Skeletal muscle satellite cell (primary cell): Measurements from ENCODE around the gene GLTP.
"Not testable (repeated sequence)": the region's sequence is repeated elsewhere in the genome, so short reads cannot be mapped to it uniquely, and the experiment has no call there.

ENCODE experiments used
- H3K27me3 ChIP-seq: 2 replicates; pipeline ENCODE4 v1.7.0; 2013; ENCODE audit warnings: low read length; ENCODE audit not compliant: control insufficient read depth, insufficient read depth
- H3K36me3 ChIP-seq: 2 replicates; pipeline ENCODE4 v1.7.0; 2013; ENCODE audit warnings: mild to moderate bottlenecking, control low read depth, low read length; ENCODE audit not compliant: insufficient read depth
- H3K4me1 ChIP-seq: 2 replicates; pipeline ENCODE4 v1.7.0; 2013; ENCODE audit warnings: low read length; ENCODE audit not compliant: control insufficient read depth, insufficient read depth
- H3K4me2 ChIP-seq: 2 replicates; pipeline ENCODE4 v1.7.0; 2013; ENCODE audit warnings: mild to moderate bottlenecking, low read length
- H3K4me3 ChIP-seq: 2 replicates; pipeline ENCODE4 v1.7.0; 2013; ENCODE audit warnings: low read length
- H3K9ac ChIP-seq: 2 replicates; pipeline ENCODE4 v1.7.0; 2013; ENCODE audit warnings: mild to moderate bottlenecking, low read depth, low read length, moderate library complexity
- H3K9me3 ChIP-seq: replicated peaks from 2 replicates; pipeline ENCODE4 v1.7.0; 2013; ENCODE audit warnings: mild to moderate bottlenecking, control low read depth, low read length

GLTP gene

GRCh38 chr12:109899783-109900751 lies 19.7 kb upstream of the GLTP start, which contains the start of gene TCHP:
Gene TCHP, plus strand, starts transcription at chr12:109900274. Its CDS starts 2,753 bp downstream, at chr12:109903027.
- Histone ChIP-seq H3K9ac (peak within 1 kb of the TSS; percentile 90), H3K4me2 (peak within 1 kb of the TSS; percentile 93), H3K4me1 (peaks cover 14% of the 10 kb centered on the region), H3K4me3 (peak within 1 kb of the TSS; percentile 84), H3K9me3 (no peaks in the 10 kb centered on the region), H3K27me3 (no peaks in the 10 kb centered on the region), H3K36me3 (peaks cover 21% of the 10 kb centered on the region)

- H3K9me3 ChIP-seq, H3K27me3 ChIP-seq: not testable (repeated sequence)
- H3K4me2 ChIP-seq, result peak overlapping the region; percentile 93
- H3K9ac ChIP-seq, result peak overlapping the region; percentile 90
- peak overlapping the region; percentile 84 for H3K4me3 ChIP-seq
- peaks cover 15% of the 10 kb centered on the region for H3K36me3 ChIP-seq
- H3K4me1 ChIP-seq, result peaks cover 14% of the 10 kb centered on the region
Observed at GRCh38 chr12:109899345-109899744, 19.0 kb upstream of the GLTP start.

- Histone ChIP-seq H3K4me1 (peaks cover 14% of the 10 kb centered on the region), H3K4me3 (no peak overlapping the region), H3K27me3 (no peaks in the 10 kb centered on the region), H3K36me3 (no peaks in the 10 kb centered on the region), H3K9ac (no peak overlapping the region), H3K9me3 (no peaks in the 10 kb centered on the region), H3K4me2 (no peak overlapping the region)
Observed at GRCh38 chr12:109897029-109897428, 16.7 kb upstream of the GLTP start.

GRCh38 chr12:109896188-109896587 lies 15.8 kb upstream of the GLTP start:
- H3K4me3 ChIP-seq, result no peak overlapping the region
- H3K27me3 ChIP-seq, result no peaks in the 10 kb centered on the region
- no peak overlapping the region for H3K9ac ChIP-seq
- no peaks in the 10 kb centered on the region for H3K9me3 ChIP-seq
- no peak overlapping the region for H3K4me2 ChIP-seq
- H3K4me1 ChIP-seq, result peaks cover 6% of the 10 kb centered on the region
- no peaks in the 10 kb centered on the region for H3K36me3 ChIP-seq

GRCh38 chr12:109894939-109895338 lies 14.6 kb upstream of the GLTP start:
- Histone ChIP-seq H3K36me3 (no peaks in the 10 kb centered on the region), H3K9ac (no peak overlapping the region), H3K4me2 (no peak overlapping the region), H3K9me3 (no peaks in the 10 kb centered on the region), H3K4me3 (no peak overlapping the region), H3K27me3 (no peaks in the 10 kb centered on the region), H3K4me1 (peaks cover 3% of the 10 kb centered on the region)

- Histone ChIP-seq H3K27me3 (no peaks in the 10 kb centered on the region), H3K36me3 (no peaks in the 10 kb centered on the region), H3K4me1 (peaks cover 18% of the 10 kb centered on the region), H3K4me2 (no peak overlapping the region), H3K9me3 (no peaks in the 10 kb centered on the region), H3K9ac (no peak overlapping the region), H3K4me3 (no peak overlapping the region)
Observed at GRCh38 chr12:109893261-109893995, 13.1 kb upstream of the GLTP start.

GRCh38 chr12:109892748-109893147 lies 12.4 kb upstream of the GLTP start:
- Histone ChIP-seq H3K4me3 (no peak overlapping the region), H3K27me3 (no peaks in the 10 kb centered on the region), H3K9ac (no peak overlapping the region), H3K4me1 (peaks cover 23% of the 10 kb centered on the region), H3K9me3 (no peaks in the 10 kb centered on the region), H3K36me3 (no peaks in the 10 kb centered on the region), H3K4me2 (no peak overlapping the region)

- H3K36me3 ChIP-seq, result no peaks in the 10 kb centered on the region
- H3K4me2 ChIP-seq, result no peak overlapping the region
- peaks cover 28% of the 10 kb centered on the region for H3K4me1 ChIP-seq
- H3K27me3 ChIP-seq, result no peaks in the 10 kb centered on the region
- H3K4me3 ChIP-seq, result no peak overlapping the region
- no peak overlapping the region for H3K9ac ChIP-seq
- H3K9me3 ChIP-seq, result no peaks in the 10 kb centered on the region
Observed at GRCh38 chr12:109892165-109892715, 11.9 kb upstream of the GLTP start.

GRCh38 chr12:109891731-109892130 lies 11.4 kb upstream of the GLTP start:
- H3K36me3 ChIP-seq, H3K9ac ChIP-seq, H3K4me2 ChIP-seq, H3K9me3 ChIP-seq, H3K27me3 ChIP-seq, H3K4me3 ChIP-seq: not testable (repeated sequence)
- peaks cover 28% of the 10 kb centered on the region for H3K4me1 ChIP-seq

GRCh38 chr12:109890620-109891170 lies 10.4 kb upstream of the GLTP start:
- no peaks in the 10 kb centered on the region for H3K27me3 ChIP-seq
- H3K4me1 ChIP-seq, result peaks cover 28% of the 10 kb centered on the region
- no peak overlapping the region for H3K9ac ChIP-seq
- no peak overlapping the region for H3K4me3 ChIP-seq
- H3K9me3 ChIP-seq, result no peaks in the 10 kb centered on the region
- no peaks in the 10 kb centered on the region for H3K36me3 ChIP-seq
- no peak overlapping the region for H3K4me2 ChIP-seq
